ENCODE data around the gene EPM2A. TPM values are rescaled to one million over a fixed set of nuclear protein-coding genes. Genes with fewer than 3 reads are reported as not detected.

EPM2A gene
- total RNA-seq, 6 experiments from 2014 or later = 4.7 to 8.7 (median 6.8) TPM

DNA sequence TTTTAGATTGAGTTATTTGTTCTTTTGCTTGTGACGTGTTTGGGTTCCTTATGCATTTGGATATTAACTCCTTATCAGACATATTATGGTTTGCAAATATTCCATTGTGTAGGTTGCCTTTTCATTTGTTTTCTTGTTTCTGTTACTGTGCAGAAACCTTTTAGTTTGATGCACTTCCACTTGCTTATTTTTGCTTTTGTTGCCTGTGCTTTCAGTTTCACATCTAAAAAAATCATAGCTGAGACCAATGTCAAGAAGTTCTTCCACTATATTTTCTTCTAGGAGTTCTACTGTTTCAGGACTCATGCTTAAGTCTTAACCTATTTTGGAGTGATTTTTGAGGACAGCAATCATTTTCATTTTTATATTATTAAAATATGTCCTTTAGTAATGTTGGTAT, 113.5 kb downstream of the EPM2A start:
- Histone ChIP-seq H3K27me3 (no peaks in the 10 kb centered on the region), H3K36me3 (no peaks in the 10 kb centered on the region), H3K27ac (no peak overlapping the region), H3K4me1 (no peaks in the 10 kb centered on the region), H3K9me3 (no peaks in the 10 kb centered on the region), H3K4me3 (no peak overlapping the region)
- intact Hi-C loops (cut with DNase I) = no loop called here
- TF ChIP-seq, protein P1, sequence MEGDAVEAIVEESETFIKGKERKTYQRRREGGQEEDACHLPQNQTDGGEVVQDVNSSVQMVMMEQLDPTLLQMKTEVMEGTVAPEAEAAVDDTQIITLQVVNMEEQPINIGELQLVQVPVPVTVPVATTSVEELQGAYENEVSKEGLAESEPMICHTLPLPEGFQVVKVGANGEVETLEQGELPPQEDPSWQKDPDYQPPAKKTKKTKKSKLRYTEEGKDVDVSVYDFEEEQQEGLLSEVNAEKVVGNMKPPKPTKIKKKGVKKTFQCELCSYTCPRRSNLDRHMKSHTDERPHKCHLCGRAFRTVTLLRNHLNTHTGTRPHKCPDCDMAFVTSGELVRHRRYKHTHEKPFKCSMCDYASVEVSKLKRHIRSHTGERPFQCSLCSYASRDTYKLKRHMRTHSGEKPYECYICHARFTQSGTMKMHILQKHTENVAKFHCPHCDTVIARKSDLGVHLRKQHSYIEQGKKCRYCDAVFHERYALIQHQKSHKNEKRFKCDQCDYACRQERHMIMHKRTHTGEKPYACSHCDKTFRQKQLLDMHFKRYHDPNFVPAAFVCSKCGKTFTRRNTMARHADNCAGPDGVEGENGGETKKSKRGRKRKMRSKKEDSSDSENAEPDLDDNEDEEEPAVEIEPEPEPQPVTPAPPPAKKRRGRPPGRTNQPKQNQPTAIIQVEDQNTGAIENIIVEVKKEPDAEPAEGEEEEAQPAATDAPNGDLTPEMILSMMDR (IDR thresholded peaks at IDR 0.05) = no peak
- no peak for TF ChIP-seq POLR2A (IDR thresholded peaks at IDR 0.05)
- ATAC-seq = no peak
- WGBS (ENCODE audit: insufficient coverage, low coverage, low lambda C conversion rate, missing lambda C conversion rate) = 69% methylated on average over 1 of the region's 1 CpG
- no peak for DNase-seq

DNA sequence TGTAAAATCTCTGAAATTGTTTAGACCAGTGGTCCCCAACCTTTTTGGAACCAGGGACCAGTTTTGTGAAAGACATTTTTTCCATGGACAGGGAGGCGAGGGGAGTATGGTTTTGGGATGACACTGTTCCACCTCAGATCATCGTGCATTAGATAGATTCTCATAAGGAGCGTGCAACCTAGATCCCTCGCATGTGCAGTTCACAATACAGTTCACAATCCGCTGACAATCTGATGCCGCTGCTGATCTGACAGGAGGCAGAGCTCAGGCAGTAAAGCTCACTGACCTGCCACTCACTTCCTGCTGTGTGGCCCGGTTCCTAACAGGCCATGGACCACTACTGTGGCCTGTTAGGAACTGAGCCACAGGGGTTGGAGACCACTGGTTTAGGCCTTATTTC, 115.2 kb downstream of the EPM2A start:
- no peaks in the 10 kb centered on the region for H3K9me3 ChIP-seq
- H3K36me3 ChIP-seq = no peaks in the 10 kb centered on the region
- no peak overlapping the region for H3K4me3 ChIP-seq
- WGBS (ENCODE audit: insufficient coverage, low coverage, low lambda C conversion rate, missing lambda C conversion rate) = 83% methylated on average over 5 of the region's 7 CpGs
- DNase-seq = no peak
- H3K4me1 ChIP-seq = no peaks in the 10 kb centered on the region
- H3K27me3 ChIP-seq = no peaks in the 10 kb centered on the region
- no peak for TF ChIP-seq POLR2A (IDR thresholded peaks at IDR 0.05)
- TF ChIP-seq, protein P1 (IDR thresholded peaks at IDR 0.05) = no peak
- ATAC-seq = no peak
- intact Hi-C loops (cut with DNase I) = no loop called here
- H3K27ac ChIP-seq = no peak overlapping the region

DNA sequence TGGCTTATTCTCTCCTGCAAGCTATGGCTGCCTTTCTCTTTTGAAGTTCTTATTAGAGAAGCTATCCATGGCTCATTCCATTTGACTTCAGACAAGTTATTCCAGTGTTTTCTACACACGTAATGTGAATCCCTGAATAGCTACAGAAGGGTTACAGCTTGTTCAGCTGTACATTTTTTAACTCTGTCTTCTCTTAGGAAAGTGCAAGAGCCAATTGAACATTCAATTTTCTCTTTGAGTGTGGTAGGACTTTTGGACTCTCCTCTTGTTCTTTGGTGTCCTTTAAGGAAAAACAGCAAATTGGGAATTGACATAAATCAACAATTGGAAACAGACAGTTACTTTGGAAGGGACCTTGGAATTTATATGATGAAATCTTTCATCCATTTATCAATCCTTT, 125.8 kb downstream of the EPM2A start:
- Histone ChIP-seq H3K4me3 (no peak overlapping the region), H3K9me3 (no peaks in the 10 kb centered on the region), H3K27me3 (no peaks in the 10 kb centered on the region), H3K4me1 (no peaks in the 10 kb centered on the region), H3K36me3 (no peaks in the 10 kb centered on the region), H3K27ac (no peak overlapping the region)
- no peak for ATAC-seq
- 58% methylated on average over 1 of the region's 1 CpG for WGBS (ENCODE audit: insufficient coverage, low coverage, low lambda C conversion rate, missing lambda C conversion rate)
- TF ChIP-seq, protein P1 (IDR thresholded peaks at IDR 0.05) = no peak
- TF ChIP-seq POLR2A (IDR thresholded peaks at IDR 0.05) = no peak
- no peak for DNase-seq
- intact Hi-C loops (cut with DNase I) = no loop called here

DNA sequence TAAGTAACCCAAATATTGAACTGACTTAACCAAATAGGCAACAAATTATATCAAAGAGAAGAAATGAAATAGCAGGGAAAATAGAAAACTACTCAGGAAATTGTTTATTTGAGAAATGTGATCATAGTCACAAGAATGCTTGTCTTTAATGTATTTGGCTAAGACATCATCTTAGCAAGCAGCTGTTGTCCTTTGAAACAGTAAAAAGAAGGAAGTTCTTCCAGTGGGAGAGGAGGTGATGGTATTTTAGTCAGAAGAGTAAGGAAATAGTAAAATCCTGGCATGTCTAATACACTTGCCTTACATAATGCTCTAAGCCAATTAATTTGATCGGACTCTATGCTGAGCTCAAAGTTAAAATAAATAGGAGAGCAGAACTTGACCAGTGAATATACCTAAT, 126.5 kb downstream of the EPM2A start:
- Histone ChIP-seq H3K27ac (no peak overlapping the region), H3K9me3 (no peaks in the 10 kb centered on the region), H3K4me3 (no peak overlapping the region), H3K27me3 (no peaks in the 10 kb centered on the region), H3K36me3 (no peaks in the 10 kb centered on the region), H3K4me1 (no peaks in the 10 kb centered on the region)
- TF ChIP-seq POLR2A (IDR thresholded peaks at IDR 0.05) = no peak
- TF ChIP-seq, protein P1 (IDR thresholded peaks at IDR 0.05) = no peak
- intact Hi-C loops (cut with DNase I) = no loop called here
- DNase-seq (no peak), ATAC-seq (no peak)
- 88% methylated on average over 1 of the region's 1 CpG for WGBS (ENCODE audit: insufficient coverage, low coverage, low lambda C conversion rate, missing lambda C conversion rate)

DNA sequence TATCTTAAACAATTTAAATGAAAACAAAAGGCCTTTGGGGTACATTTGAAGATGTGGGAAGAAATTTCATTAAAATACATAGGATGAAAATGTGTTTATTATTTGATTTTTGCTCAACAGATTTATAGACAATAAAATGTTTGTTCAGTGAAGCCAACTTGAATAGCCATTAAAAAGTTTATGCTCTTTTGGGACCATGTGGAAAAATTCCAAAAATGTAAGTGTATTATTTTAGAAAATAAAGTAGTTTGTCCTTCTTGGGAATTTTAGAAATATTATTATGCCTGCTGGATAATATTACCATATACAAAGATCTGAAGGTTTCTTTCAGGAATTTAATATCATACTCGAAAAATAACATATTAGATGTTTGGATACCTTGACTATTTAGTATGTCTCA, 131.3 kb downstream of the EPM2A start:
- DNase-seq (no peak), ATAC-seq (no peak)
- H3K36me3 ChIP-seq = no peaks in the 10 kb centered on the region
- H3K27ac ChIP-seq = no peak overlapping the region
- H3K4me1 ChIP-seq = no peaks in the 10 kb centered on the region
- no peak overlapping the region for H3K4me3 ChIP-seq
- no peaks in the 10 kb centered on the region for H3K9me3 ChIP-seq
- TF ChIP-seq, protein P1 (IDR thresholded peaks at IDR 0.05) = no peak
- TF ChIP-seq POLR2A (IDR thresholded peaks at IDR 0.05) = no peak
- WGBS (ENCODE audit: insufficient coverage, low coverage, low lambda C conversion rate, missing lambda C conversion rate) = 47% methylated on average over 1 of the region's 1 CpG
- H3K27me3 ChIP-seq = no peaks in the 10 kb centered on the region
- intact Hi-C loops (cut with DNase I) = no loop called here

Data from right lobe of liver (tissue), 6 donors.